T follicular helper cell (primary cell): ENCODE results near the gene PTPN1.
"Not testable (repeated sequence)": the region's sequence is repeated elsewhere in the genome, so short reads cannot be mapped to it uniquely, and the experiment has no call there.

Experiments used
- DNase-seq: peaks from one replicate; pipeline ENCODE4 v3.0.0-alpha.2; 2020; ENCODE audit warnings: low read depth
- total RNA-seq, 2 experiments: gene quantifications; one replicate each; lab custom pipeline; 2026; lab: John Stamatoyannopoulos, UW

PTPN1 gene
- total RNA-seq = 145 to 227 reads per million in 2 experiments

- DNase-seq = peak; percentile 98
Observed at GRCh38 chr20:50509923-50510705, at the start of gene PTPN1. TSS of gene PTPN1 (plus strand) at chr20:50510383. CDS start at chr20:50510528, 145 bp downstream.

- DNase-seq = peak; percentile 65
Observed at GRCh38 chr20:50460608-50461267, 49.4 kb upstream of the PTPN1 start.

- DNase-seq = no peak
Observed at GRCh38 chr20:50462093-50462690, 48.0 kb upstream of the PTPN1 start.

GRCh38 chr20:50464026-50464724 is 46.0 kb upstream of the PTPN1 start:
- DNase-seq = peak; percentile 16

- no peak for DNase-seq
Observed at GRCh38 chr20:50464725-50465650, 45.2 kb upstream of the PTPN1 start.

- DNase-seq = no peak
Observed at GRCh38 chr20:50467174-50467573, 43.0 kb upstream of the PTPN1 start.

- no peak for DNase-seq
Observed at GRCh38 chr20:50467718-50468356, 42.3 kb upstream of the PTPN1 start.

- no peak for DNase-seq
Observed at GRCh38 chr20:50468378-50468798, 41.8 kb upstream of the PTPN1 start.

GRCh38 chr20:50469176-50469723 is 40.9 kb upstream of the PTPN1 start:
- DNase-seq = no peak

- no peak for DNase-seq
Observed at GRCh38 chr20:50469796-50470195, 40.4 kb upstream of the PTPN1 start.

- DNase-seq = no peak
Observed at GRCh38 chr20:50470264-50470858, 39.8 kb upstream of the PTPN1 start.

GRCh38 chr20:50471231-50471630 is 39.0 kb upstream of the PTPN1 start:
- no peak for DNase-seq

- DNase-seq = no peak
Observed at GRCh38 chr20:50472693-50473664, 37.2 kb upstream of the PTPN1 start.

- not testable (repeated sequence) for DNase-seq
Observed at GRCh38 chr20:50474356-50474755, 35.8 kb upstream of the PTPN1 start.

GRCh38 chr20:50475681-50476292 is 34.4 kb upstream of the PTPN1 start:
- no peak for DNase-seq

- DNase-seq = no peak
Observed at GRCh38 chr20:50477239-50477872, 32.8 kb upstream of the PTPN1 start.

GRCh38 chr20:50478162-50478990 is 31.8 kb upstream of the PTPN1 start:
- DNase-seq = peak; percentile 58
